IPS-18a (cell line): ENCODE results near the gene BID.
A peak's percentile ranks its signal among the peaks of the same experiment; 100 is the strongest.
"Not testable (repeated sequence)": the region's sequence is repeated elsewhere in the genome, so short reads cannot be mapped to it uniquely, and the experiment has no call there.

ENCODE experiments used
- H3K27ac ChIP-seq: one replicate; pipeline ENCODE4 v1.5.1; 2013; ENCODE audit warnings: low read length
- H3K27me3 ChIP-seq: one replicate; pipeline ENCODE4 v1.6.1; 2013; ENCODE audit warnings: mild to moderate bottlenecking, low read length; ENCODE audit not compliant: control insufficient read depth, insufficient read depth
- H3K36me3 ChIP-seq: one replicate; pipeline ENCODE4 v1.6.1; 2013; ENCODE audit warnings: low read depth, low read length; ENCODE audit not compliant: control insufficient read depth
- H3K4me1 ChIP-seq: one replicate; pipeline ENCODE4 v1.6.1; 2013; ENCODE audit warnings: low read depth, low read length; ENCODE audit not compliant: control insufficient read depth
- H3K4me3 ChIP-seq: one replicate; pipeline ENCODE4 v1.5.1; 2013; ENCODE audit warnings: low read length
- H3K9ac ChIP-seq: one replicate; pipeline ENCODE4 v1.6.1; 2013; ENCODE audit warnings: mild to moderate bottlenecking, low read length, moderate library complexity
- H3K9me3 ChIP-seq: one replicate; pipeline ENCODE4 v1.6.1; 2013; ENCODE audit warnings: low read depth, low read length; ENCODE audit not compliant: control insufficient read depth

The BID gene

GRCh38 chr22:17772249-17772957 lies 1.9 kb downstream of the BID start:
- Histone ChIP-seq H3K4me3 (peak overlapping the region; percentile 85), H3K27me3 (no peaks in the 10 kb centered on the region), H3K27ac (no peak overlapping the region), H3K36me3 (no peaks in the 10 kb centered on the region), H3K9ac (no peak overlapping the region), H3K9me3 (no peaks in the 10 kb centered on the region), H3K4me1 (peaks cover 8% of the 10 kb centered on the region)

GRCh38 chr22:17770180-17771077 lies 3.8 kb downstream of the BID start:
- H3K9ac ChIP-seq, result no peak overlapping the region

GRCh38 chr22:17769716-17770082 lies 4.6 kb downstream of the BID start:
- Histone ChIP-seq H3K27me3 (no peaks in the 10 kb centered on the region), H3K36me3 (no peaks in the 10 kb centered on the region), H3K9ac (no peak overlapping the region), H3K4me3 (no peak overlapping the region), H3K4me1 (peaks cover 8% of the 10 kb centered on the region), H3K9me3 (no peaks in the 10 kb centered on the region), H3K27ac (no peak overlapping the region)

More at GRCh38 chr22:17770180-17771077, 3.8 kb downstream of the BID start:
- Histone ChIP-seq H3K9me3 (no peaks in the 10 kb centered on the region), H3K36me3 (no peaks in the 10 kb centered on the region), H3K4me1 (peaks cover 8% of the 10 kb centered on the region), H3K27ac (no peak overlapping the region), H3K4me3 (no peak overlapping the region), H3K27me3 (no peaks in the 10 kb centered on the region)

GRCh38 chr22:17769013-17769715 lies 5.1 kb downstream of the BID start:
- no peaks in the 10 kb centered on the region for H3K27me3 ChIP-seq
- H3K27ac ChIP-seq, result no peak overlapping the region
- peaks cover 8% of the 10 kb centered on the region for H3K4me1 ChIP-seq
- no peak overlapping the region for H3K9ac ChIP-seq
- H3K4me3 ChIP-seq, result no peak overlapping the region
- no peaks in the 10 kb centered on the region for H3K9me3 ChIP-seq
- no peaks in the 10 kb centered on the region for H3K36me3 ChIP-seq

- Histone ChIP-seq H3K4me1 (no peaks in the 10 kb centered on the region), H3K9me3 (no peaks in the 10 kb centered on the region), H3K27me3 (no peaks in the 10 kb centered on the region), H3K27ac (no peak overlapping the region), H3K4me3 (no peak overlapping the region), H3K36me3 (no peaks in the 10 kb centered on the region), H3K9ac (no peak overlapping the region)
Measured at GRCh38 chr22:17767233-17768065, 6.8 kb downstream of the BID start.

GRCh38 chr22:17764852-17765251 lies 9.4 kb downstream of the BID start:
- H3K27me3 ChIP-seq, H3K4me1 ChIP-seq, H3K9ac ChIP-seq, H3K9me3 ChIP-seq, H3K27ac ChIP-seq, H3K36me3 ChIP-seq, H3K4me3 ChIP-seq: not testable (repeated sequence)

- no peak overlapping the region for H3K27ac ChIP-seq
Measured at GRCh38 chr22:17764036-17764435, 10.2 kb downstream of the BID start.

GRCh38 chr22:17763442-17763841 lies 10.8 kb downstream of the BID start:
- not testable (repeated sequence) for H3K27me3 ChIP-seq, H3K4me3 ChIP-seq, H3K4me1 ChIP-seq, H3K36me3 ChIP-seq, H3K9me3 ChIP-seq, H3K9ac ChIP-seq, H3K27ac ChIP-seq

More at GRCh38 chr22:17764036-17764435, 10.2 kb downstream of the BID start:
- no peaks in the 10 kb centered on the region for H3K9me3 ChIP-seq
- H3K4me3 ChIP-seq, result no peak overlapping the region
- no peaks in the 10 kb centered on the region for H3K4me1 ChIP-seq
- H3K27me3 ChIP-seq, result no peaks in the 10 kb centered on the region
- no peaks in the 10 kb centered on the region for H3K36me3 ChIP-seq
- H3K9ac ChIP-seq, result no peak overlapping the region

GRCh38 chr22:17761138-17761488 lies 13.2 kb downstream of the BID start:
- Histone ChIP-seq H3K27me3 (no peaks in the 10 kb centered on the region), H3K9me3 (no peaks in the 10 kb centered on the region), H3K27ac (no peak overlapping the region)

GRCh38 chr22:17754233-17754925 lies 19.9 kb downstream of the BID start:
- Histone ChIP-seq H3K36me3 (no peaks in the 10 kb centered on the region), H3K4me1 (no peaks in the 10 kb centered on the region), H3K9me3 (no peaks in the 10 kb centered on the region), H3K27me3 (no peaks in the 10 kb centered on the region), H3K4me3 (no peak overlapping the region), H3K9ac (no peak overlapping the region), H3K27ac (no peak overlapping the region)

More at GRCh38 chr22:17761138-17761488, 13.2 kb downstream of the BID start:
- Histone ChIP-seq H3K9ac (no peak overlapping the region), H3K4me1 (no peaks in the 10 kb centered on the region), H3K4me3 (no peak overlapping the region), H3K36me3 (no peaks in the 10 kb centered on the region)
